Right lobe of liver (tissue), 6 donors: ENCODE measurements around the gene DOCK3. TPM values are rescaled to one million over a fixed set of nuclear protein-coding genes. Genes with fewer than 3 reads are reported as not detected.

Source experiments
- ATAC-seq, 4 donors: fragments of 200-7000 bp; cut with Tn5 transposase; one replicate each; pipeline ENCODE4 v1.9.1; 2020; ENCODE audit warnings: mild to moderate bottlenecking in 4 of 4, moderate library complexity in 4 of 4
- DNase-seq, 3 donors: peaks; one replicate each; pipeline ENCODE4 v3.0.0-alpha.2; 2020
- H3K27ac ChIP-seq, 3 donors: fragments of 200-600 bp; one replicate each; pipeline ENCODE4 v1.8.0; 2022
- H3K27me3 ChIP-seq, 2 donors: fragments of 200-600 bp; one replicate each; pipeline ENCODE4 v1.8.0; 2022
- H3K36me3 ChIP-seq, 4 donors: fragments of 200-600 bp; sonication (generic) in 1 of 4; one replicate each; pipeline versions ENCODE4 v1.5.1 to v1.8.0; 2017 to 2022; ENCODE audit warnings: control low read depth in 1 of 4
- H3K4me1 ChIP-seq, 4 donors: fragments of 200-600 bp; sonication (generic) in 1 of 4; one replicate each; pipeline versions ENCODE4 v1.5.1 to v1.8.0; 2017 to 2022; ENCODE audit warnings: control low read depth in 1 of 4
- H3K4me3 ChIP-seq, 3 donors: fragments of 200-600 bp; one replicate each; pipeline ENCODE4 v1.8.0; 2022
- H3K9me3 ChIP-seq, 4 donors: fragments of 200-600 bp; sonication (generic) in 1 of 4; one replicate each; pipeline versions ENCODE4 v1.5.1 to v1.8.0; 2017 to 2022; ENCODE audit warnings: control low read depth in 1 of 4
- CTCF ChIP-seq, 4 donors: fragments of 200-600 bp in 3 of 4; fragments of 450-650 bp in 1 of 4; IDR thresholded peaks; one replicate each; pipeline versions ENCODE4 v1.5.1 to v1.8.0; 2016 to 2022; ENCODE audit warnings: antibody characterized with exemption in 4 of 4, mild to moderate bottlenecking in 2 of 4
- POLR2A ChIP-seq: fragments of 450-650 bp; IDR thresholded peaks from one replicate; pipeline ENCODE4 v1.6.1; 2017; ENCODE audit warnings: antibody characterized with exemption, mild to moderate bottlenecking
- WGBS: methylation state at CpG from one replicate; pipeline ENCODE4 v1.1.6; 2018; ENCODE audit warnings: low coverage, low lambda C conversion rate; ENCODE audit not compliant: insufficient coverage; ENCODE audit errors: missing lambda C conversion rate; 5-methylcytosine and 5-hydroxymethylcytosine counted together
- intact Hi-C, 2 donors: fragments of 100-400 bp; cut with DNase I; formaldehyde crosslinking; loops; one replicate each; pipeline versions ENCODE4 v1.11.2 to v1.14.1; 2022
- total RNA-seq, 6 experiments: library from RNA; depleted of rRNA in 2 of 6; stranded (reverse); fragments of >200 nt in 2 of 6; fragmentation: NEBNext Ultra II Directional in 3 of 6; extraction: Animal tissue kit (Norgen Biotek cat#: 25700) in 3 of 6; gene quantifications; one replicate each; pipeline versions ENCODE4 v1.1.0 to v1.2.4, GENCODE V29; 2016 to 2023
- donor health status: DM: no; HTN: yes; CAD: no.
- donor health status: DM: no; HTN: no; CAD: no.
- donor health status: DM: no; HTN: no; CAD: no.
- donor health status: DM: no; HTN: yes; CAD: no.
- donor health status: DM: no; HTN: yes; CAD: no.

The DOCK3 gene
- total RNA-seq, 6 experiments from 2014 or later = 0.04 to 0.06 (median 0.06) TPM; not detected in 3

DNA sequence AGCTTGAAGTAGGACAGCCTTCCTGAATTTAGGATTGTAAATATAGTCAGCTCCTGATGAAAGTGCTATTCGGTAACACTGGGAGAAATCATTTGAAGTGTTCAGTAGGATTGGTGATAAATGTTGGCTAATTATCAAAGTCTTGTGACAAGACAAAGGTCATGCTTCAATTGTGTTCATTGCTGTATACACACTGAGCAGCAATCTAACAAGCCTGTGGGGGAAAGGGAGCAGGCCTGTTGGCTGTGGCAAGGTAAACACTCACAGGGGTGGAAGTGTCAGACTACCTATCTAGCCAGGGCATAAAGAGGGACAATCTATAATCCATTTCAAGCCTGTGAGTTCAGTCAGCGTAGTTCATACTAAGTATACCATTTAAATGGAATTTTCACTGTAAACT lies 599.3 kb downstream of the DOCK3 start:
- Histone ChIP-seq H3K4me1 (no peaks in the 10 kb centered on the region), H3K27ac (no peak overlapping the region), H3K4me3 (no peak overlapping the region), H3K27me3 (no peaks in the 10 kb centered on the region), H3K36me3 (no peaks in the 10 kb centered on the region), H3K9me3 (no peaks in the 10 kb centered on the region)
- intact Hi-C loops = no loop called here
- DNase-seq (no peak), ATAC-seq (peak; percentile 38 to 80 (median 60))
- WGBS = 38% methylated on average over 2 of the region's 2 CpGs
- TF ChIP-seq CTCF (IDR thresholded peaks at IDR 0.05) = no peak
- no peak for TF ChIP-seq POLR2A

DNA sequence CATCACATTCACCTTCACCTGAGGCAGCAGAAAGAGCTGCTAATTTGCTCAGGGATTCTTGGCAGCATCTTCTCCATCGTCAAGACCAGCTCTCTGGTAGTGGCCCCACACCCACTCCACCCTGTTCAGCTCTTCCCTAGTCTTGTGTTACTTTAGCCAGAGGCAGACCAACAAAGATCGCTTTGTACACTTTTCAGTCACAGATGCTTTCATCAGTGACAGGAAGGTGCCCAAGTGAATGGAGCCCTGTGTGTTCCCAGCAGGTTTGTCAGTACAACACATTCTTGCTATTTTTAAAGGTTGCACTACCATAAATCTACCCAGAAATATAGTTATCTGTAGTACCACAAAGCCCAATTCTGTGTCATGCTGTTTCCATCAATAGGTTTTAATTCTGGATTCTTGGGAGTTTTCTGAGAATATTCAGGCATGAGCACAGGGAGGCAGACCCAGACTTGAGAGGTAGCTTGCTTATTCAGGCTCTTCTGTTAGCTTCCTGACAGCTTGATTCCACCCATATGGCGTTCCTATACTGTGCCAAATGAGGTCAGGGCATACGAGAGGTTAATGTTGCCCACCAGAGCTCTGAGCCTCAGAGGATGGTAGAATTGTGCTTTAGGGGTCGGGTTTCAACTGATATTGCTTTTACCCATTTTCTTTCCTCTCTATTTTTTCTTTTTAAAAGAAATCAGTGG lies 600.5 kb downstream of the DOCK3 start:
- TF ChIP-seq CTCF (IDR thresholded peaks at IDR 0.05) (no peak), POLR2A (no peak)
- no peaks in the 10 kb centered on the region for H3K27me3 ChIP-seq
- no peaks in the 10 kb centered on the region for H3K36me3 ChIP-seq
- ATAC-seq = no peak
- no peak overlapping the region for H3K27ac ChIP-seq
- H3K9me3 ChIP-seq = no peaks in the 10 kb centered on the region
- H3K4me3 ChIP-seq = no peak overlapping the region
- DNase-seq = no peak
- intact Hi-C loops = no loop called here
- WGBS = 39% methylated on average over 5 of the region's 5 CpGs
- H3K4me1 ChIP-seq = no peaks in the 10 kb centered on the region

GRCh38 chr3:51276046-51276445 lies 601.3 kb downstream of the DOCK3 start:
- TF ChIP-seq POLR2A (no peak), CTCF (IDR thresholded peaks at IDR 0.05) (no peak)
- Histone ChIP-seq H3K36me3 (no peaks in the 10 kb centered on the region), H3K4me1 (no peaks in the 10 kb centered on the region), H3K4me3 (no peak overlapping the region), H3K27ac (no peak overlapping the region), H3K9me3 (no peaks in the 10 kb centered on the region), H3K27me3 (no peaks in the 10 kb centered on the region)
- intact Hi-C loops = no loop called here
- DNase-seq = no peak
- 87% methylated on average over 1 of the region's 1 CpG for WGBS
- no peak for ATAC-seq

- no peak for DNase-seq
- Histone ChIP-seq H3K36me3 (no peaks in the 10 kb centered on the region), H3K27ac (no peak overlapping the region), H3K4me3 (no peak overlapping the region), H3K4me1 (no peaks in the 10 kb centered on the region), H3K9me3 (no peaks in the 10 kb centered on the region), H3K27me3 (no peaks in the 10 kb centered on the region)
- no peak for TF ChIP-seq POLR2A
- TF ChIP-seq CTCF (IDR thresholded peaks at IDR 0.05) = no peak
- intact Hi-C loops = no loop called here
- peak; percentile 32 to 62 (median 44) for ATAC-seq
- WGBS = 30% methylated on average over 2 of the region's 2 CpGs
Measured at GRCh38 chr3:51279448-51279847, 604.7 kb downstream of the DOCK3 start.

GRCh38 chr3:51280176-51280575 lies 605.4 kb downstream of the DOCK3 start:
- Histone ChIP-seq H3K27ac (no peak overlapping the region), H3K9me3 (no peaks in the 10 kb centered on the region), H3K4me3 (no peak overlapping the region), H3K27me3 (no peaks in the 10 kb centered on the region), H3K4me1 (no peaks in the 10 kb centered on the region), H3K36me3 (no peaks in the 10 kb centered on the region)
- TF ChIP-seq POLR2A (no peak), CTCF (IDR thresholded peaks at IDR 0.05) (no peak)
- intact Hi-C loops = no loop called here
- WGBS = 50% methylated on average over 1 of the region's 3 CpGs
- no peak for ATAC-seq
- DNase-seq = no peak
